Measurements from ENCODE around the gene FOXN4.

FOXN4 gene

DNA sequence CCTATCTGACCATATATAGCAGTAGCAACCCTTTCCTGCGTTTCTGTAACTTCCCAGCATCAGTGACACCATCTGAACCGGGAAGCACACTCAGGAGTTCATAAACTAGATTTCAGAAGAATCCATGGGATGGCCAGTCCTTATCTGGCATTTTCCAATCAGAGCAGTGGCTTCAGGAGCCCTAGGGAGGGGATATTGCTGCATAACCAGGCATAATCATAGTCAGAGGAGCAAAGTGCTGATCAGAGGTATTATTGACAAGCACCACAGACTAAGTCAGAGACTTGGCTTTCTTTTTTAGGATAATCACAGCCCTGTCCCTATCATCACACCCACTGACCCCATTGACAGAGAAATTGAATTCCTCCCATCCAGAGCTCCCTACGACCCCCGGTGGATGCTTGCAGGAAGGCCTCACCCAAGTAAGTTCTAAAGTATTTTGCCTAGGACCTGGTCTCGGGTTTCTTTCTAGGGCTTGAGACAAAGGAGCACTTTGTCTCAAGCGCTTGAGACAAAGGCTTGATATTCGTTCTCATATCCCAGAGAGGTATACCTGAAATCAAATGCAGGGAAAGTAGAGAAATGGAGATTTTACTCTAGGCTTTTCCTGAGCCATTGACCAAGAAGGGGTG is 55.1 kb downstream of the FOXN4 start:
- H3K4me3 ChIP-seq (replicated peaks; ENCODE audit: insufficient read depth, low read length): no peak overlapping the region
- TF ChIP-seq GABPA (IDR thresholded peaks at IDR 0.05; ENCODE audit: low read depth): no peak
- TF ChIP-seq, protein P1, sequence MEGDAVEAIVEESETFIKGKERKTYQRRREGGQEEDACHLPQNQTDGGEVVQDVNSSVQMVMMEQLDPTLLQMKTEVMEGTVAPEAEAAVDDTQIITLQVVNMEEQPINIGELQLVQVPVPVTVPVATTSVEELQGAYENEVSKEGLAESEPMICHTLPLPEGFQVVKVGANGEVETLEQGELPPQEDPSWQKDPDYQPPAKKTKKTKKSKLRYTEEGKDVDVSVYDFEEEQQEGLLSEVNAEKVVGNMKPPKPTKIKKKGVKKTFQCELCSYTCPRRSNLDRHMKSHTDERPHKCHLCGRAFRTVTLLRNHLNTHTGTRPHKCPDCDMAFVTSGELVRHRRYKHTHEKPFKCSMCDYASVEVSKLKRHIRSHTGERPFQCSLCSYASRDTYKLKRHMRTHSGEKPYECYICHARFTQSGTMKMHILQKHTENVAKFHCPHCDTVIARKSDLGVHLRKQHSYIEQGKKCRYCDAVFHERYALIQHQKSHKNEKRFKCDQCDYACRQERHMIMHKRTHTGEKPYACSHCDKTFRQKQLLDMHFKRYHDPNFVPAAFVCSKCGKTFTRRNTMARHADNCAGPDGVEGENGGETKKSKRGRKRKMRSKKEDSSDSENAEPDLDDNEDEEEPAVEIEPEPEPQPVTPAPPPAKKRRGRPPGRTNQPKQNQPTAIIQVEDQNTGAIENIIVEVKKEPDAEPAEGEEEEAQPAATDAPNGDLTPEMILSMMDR (IDR thresholded peaks at IDR 0.05; ENCODE audit: insufficient read depth, low read length): no peak
- TF ChIP-seq POLR2AphosphoS5 (IDR thresholded peaks at IDR 0.05; ENCODE audit: low read depth): no peak
- TF ChIP-seq SPI1 (IDR thresholded peaks at IDR 0.05; ENCODE audit: borderline replicate concordance, low read depth): no peak
- TF ChIP-seq, protein P2, sequence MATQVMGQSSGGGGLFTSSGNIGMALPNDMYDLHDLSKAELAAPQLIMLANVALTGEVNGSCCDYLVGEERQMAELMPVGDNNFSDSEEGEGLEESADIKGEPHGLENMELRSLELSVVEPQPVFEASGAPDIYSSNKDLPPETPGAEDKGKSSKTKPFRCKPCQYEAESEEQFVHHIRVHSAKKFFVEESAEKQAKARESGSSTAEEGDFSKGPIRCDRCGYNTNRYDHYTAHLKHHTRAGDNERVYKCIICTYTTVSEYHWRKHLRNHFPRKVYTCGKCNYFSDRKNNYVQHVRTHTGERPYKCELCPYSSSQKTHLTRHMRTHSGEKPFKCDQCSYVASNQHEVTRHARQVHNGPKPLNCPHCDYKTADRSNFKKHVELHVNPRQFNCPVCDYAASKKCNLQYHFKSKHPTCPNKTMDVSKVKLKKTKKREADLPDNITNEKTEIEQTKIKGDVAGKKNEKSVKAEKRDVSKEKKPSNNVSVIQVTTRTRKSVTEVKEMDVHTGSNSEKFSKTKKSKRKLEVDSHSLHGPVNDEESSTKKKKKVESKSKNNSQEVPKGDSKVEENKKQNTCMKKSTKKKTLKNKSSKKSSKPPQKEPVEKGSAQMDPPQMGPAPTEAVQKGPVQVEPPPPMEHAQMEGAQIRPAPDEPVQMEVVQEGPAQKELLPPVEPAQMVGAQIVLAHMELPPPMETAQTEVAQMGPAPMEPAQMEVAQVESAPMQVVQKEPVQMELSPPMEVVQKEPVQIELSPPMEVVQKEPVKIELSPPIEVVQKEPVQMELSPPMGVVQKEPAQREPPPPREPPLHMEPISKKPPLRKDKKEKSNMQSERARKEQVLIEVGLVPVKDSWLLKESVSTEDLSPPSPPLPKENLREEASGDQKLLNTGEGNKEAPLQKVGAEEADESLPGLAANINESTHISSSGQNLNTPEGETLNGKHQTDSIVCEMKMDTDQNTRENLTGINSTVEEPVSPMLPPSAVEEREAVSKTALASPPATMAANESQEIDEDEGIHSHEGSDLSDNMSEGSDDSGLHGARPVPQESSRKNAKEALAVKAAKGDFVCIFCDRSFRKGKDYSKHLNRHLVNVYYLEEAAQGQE (IDR thresholded peaks at IDR 0.05; ENCODE audit: insufficient replicate concordance, low read depth): no peak

DNA sequence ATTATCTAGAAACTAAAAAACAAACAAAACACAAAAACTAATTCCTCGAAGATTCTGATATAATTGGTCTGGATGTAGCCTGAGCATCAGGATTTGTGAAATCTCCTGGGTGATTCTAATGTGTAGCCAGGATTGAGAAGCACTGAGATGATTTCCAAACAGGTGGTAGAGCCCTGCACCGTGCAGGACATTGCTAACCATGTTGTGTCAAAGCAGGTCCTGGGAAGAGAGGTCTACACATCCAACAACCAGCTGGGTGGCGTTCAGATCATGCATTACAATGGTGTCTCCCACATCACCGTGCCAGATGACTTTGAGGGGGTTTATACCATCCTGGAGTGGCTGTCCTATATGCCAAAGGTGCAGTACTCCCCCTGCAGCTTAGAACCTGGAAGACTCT is 56.3 kb downstream of the FOXN4 start:
- H3K27me3 ChIP-seq (ENCODE audit: insufficient read depth, poor library complexity, severe bottlenecking): no peaks in the 10 kb centered on the region

More for the DNA sequence above, 55.1 kb downstream of the FOXN4 start:
- H3K27me3 ChIP-seq (ENCODE audit: insufficient read depth, poor library complexity, severe bottlenecking): no peaks in the 10 kb centered on the region
- H3K27ac ChIP-seq (replicated peaks): no peak overlapping the region
- no peak for DNase-seq (ENCODE audit: low read depth in 1 of 2, low spot score in 1 of 2)

DNA sequence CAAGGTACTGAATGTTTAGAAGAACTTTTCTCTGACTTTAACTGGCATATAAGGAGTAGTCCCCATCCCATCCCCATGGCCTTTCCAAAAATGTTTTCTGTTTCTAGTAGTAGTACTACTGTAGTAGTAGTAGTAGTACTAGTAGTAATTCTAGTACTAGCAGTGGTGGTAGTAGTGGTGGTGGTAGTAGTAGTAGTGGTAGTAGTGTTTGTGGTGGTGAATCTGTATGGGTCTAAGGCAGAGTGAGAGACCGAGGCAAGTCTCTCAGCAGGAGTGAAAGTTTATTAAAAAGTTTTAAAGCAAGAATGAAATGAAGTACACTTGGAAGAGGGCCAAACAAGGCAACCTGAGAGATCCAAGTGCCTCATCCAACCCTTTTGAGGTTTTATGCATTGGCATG is 58.6 kb downstream of the FOXN4 start:
- DNase-seq (ENCODE audit: low read depth in 1 of 2, low spot score in 1 of 2): no peak
- Histone ChIP-seq H3K27ac (replicated peaks) (no peak overlapping the region), H3K27me3 (ENCODE audit: insufficient read depth, poor library complexity, severe bottlenecking) (no peaks in the 10 kb centered on the region), H3K4me3 (replicated peaks; ENCODE audit: insufficient read depth, low read length) (no peak overlapping the region)
- TF ChIP-seq, protein P1 (IDR thresholded peaks at IDR 0.05; ENCODE audit: insufficient read depth, low read length): no peak
- no peak for TF ChIP-seq SPI1 (IDR thresholded peaks at IDR 0.05; ENCODE audit: borderline replicate concordance, low read depth)
- TF ChIP-seq, protein P2 (IDR thresholded peaks at IDR 0.05; ENCODE audit: insufficient replicate concordance, low read depth): no peak
- TF ChIP-seq POLR2AphosphoS5 (IDR thresholded peaks at IDR 0.05; ENCODE audit: low read depth): no peak
- no peak for TF ChIP-seq GABPA (IDR thresholded peaks at IDR 0.05; ENCODE audit: low read depth)

More for the DNA sequence above, 56.3 kb downstream of the FOXN4 start:
- TF ChIP-seq POLR2AphosphoS5 (IDR thresholded peaks at IDR 0.05; ENCODE audit: low read depth) (no peak), GABPA (IDR thresholded peaks at IDR 0.05; ENCODE audit: low read depth) (no peak), SPI1 (IDR thresholded peaks at IDR 0.05; ENCODE audit: borderline replicate concordance, low read depth) (no peak)
- TF ChIP-seq, protein P1 (IDR thresholded peaks at IDR 0.05; ENCODE audit: insufficient read depth, low read length): no peak
- TF ChIP-seq, protein P2 (IDR thresholded peaks at IDR 0.05; ENCODE audit: insufficient replicate concordance, low read depth): no peak
- H3K4me3 ChIP-seq (replicated peaks; ENCODE audit: insufficient read depth, low read length): no peak overlapping the region
- DNase-seq (ENCODE audit: low read depth in 1 of 2, low spot score in 1 of 2): no peak
- no peak overlapping the region for H3K27ac ChIP-seq (replicated peaks)

Data from HL-60 (cell line).